DOHH2 (cell line): ENCODE data around the gene TMPRSS11E.

ENCODE experiments used
- H3F3A ChIP-seq: fragments of 200-600 bp; sonication (generic), shearing (Covaris generic); 2 replicates; pipeline ENCODE4 v1.6.0; 2016; ENCODE audit warnings: antibody characterized with exemption, mild to moderate bottlenecking; ENCODE audit not compliant: control insufficient read depth, insufficient read depth
- H3K27ac ChIP-seq: fragments of 200-600 bp; sonication (generic); 2 replicates; pipeline ENCODE4 v1.5.1; 2014; ENCODE audit warnings: low read depth, mild to moderate bottlenecking, low read length, moderate library complexity
- H3K27me3 ChIP-seq: fragments of 200-600 bp; sonication (generic); 2 replicates; pipeline ENCODE4 v1.6.1; 2014; ENCODE audit warnings: mild to moderate bottlenecking, low read length, mixed read lengths; ENCODE audit not compliant: control insufficient read depth
- H3K36me3 ChIP-seq: fragments of 200-600 bp; sonication (generic); 2 replicates; pipeline ENCODE4 v1.6.1; 2014; ENCODE audit warnings: mild to moderate bottlenecking, low read length, moderate library complexity, mixed read lengths; ENCODE audit not compliant: control insufficient read depth
- H3K4me1 ChIP-seq: fragments of 200-600 bp; sonication (generic); 2 replicates; pipeline ENCODE4 v1.6.1; 2014; ENCODE audit warnings: mild to moderate bottlenecking, low read length, mixed read lengths; ENCODE audit not compliant: control insufficient read depth
- H3K4me2 ChIP-seq: fragments of 200-600 bp; sonication (generic); 2 replicates; pipeline ENCODE4 v1.6.0; 2014; ENCODE audit warnings: mild to moderate bottlenecking, low read length, moderate library complexity
- H3K4me3 ChIP-seq: fragments of 200-600 bp; sonication (generic); 2 replicates; pipeline ENCODE4 v1.5.1; 2014; ENCODE audit warnings: mild to moderate bottlenecking, low read length, mixed read lengths
- H3K79me2 ChIP-seq: fragments of 200-600 bp; sonication (generic); 2 replicates; pipeline ENCODE4 v1.6.1; 2014; ENCODE audit warnings: mild to moderate bottlenecking, low read length, mixed read lengths; ENCODE audit not compliant: control insufficient read depth
- H3K9me2 ChIP-seq: fragments of 200-600 bp; sonication (generic); replicated peaks from 2 replicates; pipeline ENCODE4 v1.6.1; 2014; ENCODE audit warnings: mild to moderate bottlenecking, low read length, mixed read lengths; ENCODE audit not compliant: control insufficient read depth
- H3K9me3 ChIP-seq: fragments of 200-600 bp; sonication (generic); 2 replicates; pipeline ENCODE4 v1.6.1; 2014; ENCODE audit warnings: antibody characterized with exemption, low read length, mixed read lengths; ENCODE audit not compliant: control insufficient read depth, insufficient read depth
- H4K20me1 ChIP-seq: fragments of 200-600 bp; sonication (generic); 2 replicates; pipeline ENCODE4 v1.6.0; 2014; ENCODE audit warnings: low read depth, mild to moderate bottlenecking, antibody characterized with exemption, low read length, moderate library complexity; ENCODE audit not compliant: control insufficient read depth, insufficient read depth
- CTCF ChIP-seq: fragments of 200-600 bp; sonication (generic); IDR thresholded peaks from one replicate; pipeline ENCODE4 v1.5.1; 2014; ENCODE audit warnings: antibody characterized with exemption, mild to moderate bottlenecking, low read depth, low read length; ENCODE audit not compliant: poor library complexity, severe bottlenecking
- EZH2phosphoT487 ChIP-seq: fragments of 200-600 bp; sonication (generic); IDR thresholded peaks from 2 replicates; pipeline ENCODE4 v1.6.1; 2017; ENCODE audit warnings: borderline replicate concordance, mild to moderate bottlenecking, antibody characterized with exemption, low read length, moderate library complexity, mixed read lengths

TMPRSS11E gene

GRCh38 chr4:68445111-68445510 lies 2.2 kb upstream of the TMPRSS11E start:
- Histone ChIP-seq H3K27me3 (no peaks in the 10 kb centered on the region), H3K79me2 (no peaks in the 10 kb centered on the region), H3K36me3 (no peaks in the 10 kb centered on the region), H3K4me3 (no peak overlapping the region), H3K9me2 (no peaks in the 10 kb centered on the region), H3F3A (no peaks in the 10 kb centered on the region), H3K9me3 (no peaks in the 10 kb centered on the region), H4K20me1 (no peaks in the 10 kb centered on the region), H3K27ac (no peak overlapping the region), H3K4me1 (no peaks in the 10 kb centered on the region), H3K4me2 (no peak overlapping the region)
- TF ChIP-seq EZH2phosphoT487 (no peak), CTCF (no peak)

- H3K27me3 ChIP-seq, result no peaks in the 10 kb centered on the region; the same call in 1 of the 2 replicates
- H3K36me3 ChIP-seq, result no peaks in the 10 kb centered on the region
- no peaks in the 10 kb centered on the region for H3K4me1 ChIP-seq
- H3K9me2 ChIP-seq, result no peaks in the 10 kb centered on the region
- no peaks in the 10 kb centered on the region for H3K79me2 ChIP-seq
- no peak overlapping the region for H3K4me3 ChIP-seq
- no peaks in the 10 kb centered on the region for H3F3A ChIP-seq
- H3K27ac ChIP-seq, result no peak overlapping the region
- no peak for TF ChIP-seq EZH2phosphoT487
- no peak for TF ChIP-seq CTCF
- no peaks in the 10 kb centered on the region for H4K20me1 ChIP-seq
- no peak overlapping the region for H3K4me2 ChIP-seq
- H3K9me3 ChIP-seq, result no peaks in the 10 kb centered on the region
Measured at GRCh38 chr4:68451246-68452211, 4.3 kb downstream of the TMPRSS11E start.

- Histone ChIP-seq H3K27me3 (no peaks in the 10 kb centered on the region), H3K9me3 (no peaks in the 10 kb centered on the region), H3K4me3 (no peak overlapping the region), H3K4me1 (no peaks in the 10 kb centered on the region), H3K36me3 (no peaks in the 10 kb centered on the region), H3K79me2 (no peaks in the 10 kb centered on the region), H3K9me2 (no peaks in the 10 kb centered on the region), H3F3A (no peaks in the 10 kb centered on the region), H3K27ac (no peak overlapping the region), H3K4me2 (no peak overlapping the region), H4K20me1 (no peaks in the 10 kb centered on the region)
- no peak for TF ChIP-seq CTCF
- no peak for TF ChIP-seq EZH2phosphoT487
Measured at GRCh38 chr4:68460085-68460484, 12.8 kb downstream of the TMPRSS11E start.
